BE2C (cell line): ENCODE data around the gene RIOX2.

Source experiments
- DNase-seq: peaks from one replicate; pipeline ENCODE4 v3.0.0-alpha.2; 2020
- H3K27me3 ChIP-seq: fragments of 250-450 bp; sonication (Bioruptor Pico); 2 replicates; pipeline ENCODE4 v1.5.1; 2020; ENCODE audit warnings: mild to moderate bottlenecking
- H3K36me3 ChIP-seq: fragments of 250-450 bp; sonication (Bioruptor Pico); 2 replicates; pipeline ENCODE4 v1.5.1; 2020; ENCODE audit warnings: mild to moderate bottlenecking
- H3K4me1 ChIP-seq: fragments of 250-450 bp; sonication (Bioruptor Pico); 2 replicates; pipeline ENCODE4 v1.5.1; 2020
- H3K4me3 ChIP-seq: 2 replicates; pipeline ENCODE4 v1.5.1; 2011; ENCODE audit warnings: low read depth, low read length
- H3K9me3 ChIP-seq: fragments of 250-450 bp; sonication (Bioruptor Pico); 2 replicates; pipeline ENCODE4 v1.5.1; 2020
- TF ChIP-seq, protein P1 (sequence below): IDR thresholded peaks from 2 replicates; pipeline ENCODE4 v1.5.1; 2012; ENCODE audit warnings: mild to moderate bottlenecking, low read depth, low read length

RIOX2 gene

DNA sequence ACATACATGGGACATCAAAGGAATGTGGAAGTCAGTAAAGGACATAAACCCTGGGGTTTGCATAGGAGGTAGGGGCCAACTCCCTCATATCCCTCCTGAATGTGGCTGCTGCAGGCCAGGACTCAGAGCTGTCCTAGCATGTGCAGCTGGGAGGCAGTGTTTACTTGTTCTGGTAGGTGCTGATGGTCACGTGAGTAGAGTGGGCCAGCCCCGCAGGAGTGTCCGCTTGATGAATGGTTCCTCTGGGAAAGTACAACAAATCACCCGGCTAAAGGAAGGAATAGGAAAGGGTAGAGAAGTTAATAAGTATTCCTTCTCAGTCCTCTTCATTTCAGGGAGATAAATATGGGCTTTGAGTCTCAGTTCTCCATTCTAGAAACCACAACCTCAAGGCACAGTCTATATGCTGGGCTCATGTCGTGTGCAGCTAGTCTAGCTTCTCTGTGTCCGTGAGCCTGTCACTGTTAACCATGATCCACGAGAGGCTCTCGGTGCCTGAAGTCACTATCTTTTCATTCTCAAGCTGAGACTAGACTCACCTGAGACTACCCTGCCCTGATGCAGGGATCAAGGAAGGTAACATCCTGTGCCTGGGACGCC lies 17.9 kb downstream of the RIOX2 start:
- Histone ChIP-seq H3K27me3 (no peaks in the 10 kb centered on the region), H3K4me1 (peaks cover 13% of the 10 kb centered on the region), H3K36me3 (peaks cover 71% of the 10 kb centered on the region), H3K9me3 (no peaks in the 10 kb centered on the region), H3K4me3 (no peak overlapping the region)
- TF ChIP-seq, protein P1, sequence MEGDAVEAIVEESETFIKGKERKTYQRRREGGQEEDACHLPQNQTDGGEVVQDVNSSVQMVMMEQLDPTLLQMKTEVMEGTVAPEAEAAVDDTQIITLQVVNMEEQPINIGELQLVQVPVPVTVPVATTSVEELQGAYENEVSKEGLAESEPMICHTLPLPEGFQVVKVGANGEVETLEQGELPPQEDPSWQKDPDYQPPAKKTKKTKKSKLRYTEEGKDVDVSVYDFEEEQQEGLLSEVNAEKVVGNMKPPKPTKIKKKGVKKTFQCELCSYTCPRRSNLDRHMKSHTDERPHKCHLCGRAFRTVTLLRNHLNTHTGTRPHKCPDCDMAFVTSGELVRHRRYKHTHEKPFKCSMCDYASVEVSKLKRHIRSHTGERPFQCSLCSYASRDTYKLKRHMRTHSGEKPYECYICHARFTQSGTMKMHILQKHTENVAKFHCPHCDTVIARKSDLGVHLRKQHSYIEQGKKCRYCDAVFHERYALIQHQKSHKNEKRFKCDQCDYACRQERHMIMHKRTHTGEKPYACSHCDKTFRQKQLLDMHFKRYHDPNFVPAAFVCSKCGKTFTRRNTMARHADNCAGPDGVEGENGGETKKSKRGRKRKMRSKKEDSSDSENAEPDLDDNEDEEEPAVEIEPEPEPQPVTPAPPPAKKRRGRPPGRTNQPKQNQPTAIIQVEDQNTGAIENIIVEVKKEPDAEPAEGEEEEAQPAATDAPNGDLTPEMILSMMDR: no peak
- DNase-seq: no peak

DNA sequence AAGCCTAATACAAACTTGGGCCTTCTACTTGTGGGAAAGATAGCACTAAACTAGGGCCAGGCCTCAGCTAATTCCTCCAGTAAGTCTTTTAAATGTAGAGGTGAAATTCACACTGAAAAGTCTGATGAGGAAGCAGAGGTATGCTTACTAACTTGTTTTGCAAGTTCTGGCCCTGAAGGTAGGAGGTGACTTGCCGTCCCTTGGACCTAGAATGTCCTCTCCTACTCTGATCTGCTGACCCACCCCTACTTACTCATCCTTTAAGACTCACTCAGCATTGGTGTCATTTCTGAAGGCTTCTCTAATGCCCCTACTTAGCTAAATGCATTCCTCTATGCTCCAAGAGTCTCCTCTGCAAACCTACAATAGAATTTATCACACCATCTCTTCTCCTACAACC lies 19.4 kb downstream of the RIOX2 start:
- peaks cover 79% of the 10 kb centered on the region for H3K36me3 ChIP-seq
- TF ChIP-seq, protein P1: no peak

DNA sequence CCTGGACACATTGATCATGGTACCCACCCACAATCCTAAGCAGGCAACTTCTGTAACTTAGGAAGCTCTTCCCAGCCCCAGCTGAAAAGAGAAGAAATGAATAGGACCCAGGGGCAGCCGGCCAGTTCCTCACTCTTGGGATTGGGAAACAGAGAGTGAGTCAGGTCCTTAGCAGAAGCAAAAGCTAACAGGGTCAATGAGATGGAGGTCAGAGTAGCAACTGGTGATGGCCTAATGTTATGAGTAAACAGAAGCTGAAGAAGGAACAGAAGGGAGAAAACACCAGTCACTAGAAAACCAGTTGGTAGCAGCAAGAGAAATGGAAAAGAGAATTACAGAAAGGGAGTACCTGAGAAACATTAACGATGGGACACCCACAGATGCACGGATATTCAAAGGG lies 20.0 kb downstream of the RIOX2 start:
- Histone ChIP-seq H3K4me1 (peaks cover 13% of the 10 kb centered on the region), H3K4me3 (no peak overlapping the region), H3K27me3 (no peaks in the 10 kb centered on the region), H3K9me3 (no peaks in the 10 kb centered on the region), H3K36me3 (peaks cover 85% of the 10 kb centered on the region)
- TF ChIP-seq, protein P1: no peak
- no peak for DNase-seq

More for the DNA sequence above, 19.4 kb downstream of the RIOX2 start:
- H3K27me3 ChIP-seq: no peaks in the 10 kb centered on the region
- no peaks in the 10 kb centered on the region for H3K9me3 ChIP-seq
- no peak overlapping the region for H3K4me3 ChIP-seq
- H3K4me1 ChIP-seq: peaks cover 13% of the 10 kb centered on the region
- DNase-seq: no peak

DNA sequence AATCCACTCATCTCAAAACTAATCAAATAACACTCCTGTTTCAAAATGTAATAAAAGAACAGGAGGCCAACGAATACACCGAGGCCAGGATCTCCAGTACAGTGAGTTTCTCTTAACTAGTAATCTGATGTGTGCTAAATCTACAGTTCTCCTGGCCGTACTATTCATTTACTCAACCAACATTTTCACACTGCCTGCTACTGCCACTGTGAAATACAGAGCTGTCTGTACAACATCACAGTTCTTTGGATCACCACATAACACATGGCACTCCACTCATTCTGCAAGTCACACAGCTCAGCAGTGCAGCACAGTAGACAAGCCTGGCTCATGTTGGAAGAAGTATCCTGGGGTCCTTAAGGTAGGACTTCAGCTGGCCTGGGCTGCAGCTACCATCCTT lies 21.9 kb downstream of the RIOX2 start:
- Histone ChIP-seq H3K36me3 (peaks cover 87% of the 10 kb centered on the region), H3K4me3 (no peak overlapping the region), H3K4me1 (peaks cover 13% of the 10 kb centered on the region), H3K27me3 (no peaks in the 10 kb centered on the region), H3K9me3 (no peaks in the 10 kb centered on the region)
- no peak for DNase-seq
- TF ChIP-seq, protein P1: no peak

DNA sequence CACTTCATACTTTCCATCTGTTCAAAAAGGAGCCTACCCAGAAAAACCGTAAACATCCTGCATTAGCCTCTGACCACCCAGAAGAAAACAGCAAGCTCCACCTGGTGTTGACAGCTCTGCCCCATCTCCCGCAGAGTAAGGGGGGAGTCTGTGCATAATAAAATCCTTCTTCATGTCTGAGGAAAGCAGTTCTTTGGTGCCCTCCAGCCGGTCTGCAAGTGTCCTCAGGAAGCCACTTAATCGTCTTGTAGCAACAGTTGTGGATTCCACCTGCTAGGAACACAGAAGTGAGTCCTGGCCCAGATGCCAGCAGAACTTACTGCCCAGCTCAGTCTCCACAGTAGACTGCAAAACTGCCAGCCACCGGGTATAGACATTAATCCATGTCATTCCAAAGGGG lies 22.5 kb downstream of the RIOX2 start:
- no peak for DNase-seq
- TF ChIP-seq, protein P1: no peak
- Histone ChIP-seq H3K36me3 (peaks cover 87% of the 10 kb centered on the region), H3K4me1 (peaks cover 13% of the 10 kb centered on the region), H3K9me3 (no peaks in the 10 kb centered on the region), H3K4me3 (no peak overlapping the region), H3K27me3 (no peaks in the 10 kb centered on the region)

- Histone ChIP-seq H3K36me3 (peaks cover 87% of the 10 kb centered on the region), H3K4me1 (peaks cover 13% of the 10 kb centered on the region), H3K4me3 (no peak overlapping the region), H3K27me3 (no peaks in the 10 kb centered on the region), H3K9me3 (no peaks in the 10 kb centered on the region)
- TF ChIP-seq, protein P1: no peak
- DNase-seq: no peak
Measured at GRCh38 chr3:97949110-97949485, 23.1 kb downstream of the RIOX2 start.
